ENCODE data around the gene EVC2. TPM values are rescaled to one million over a fixed set of nuclear protein-coding genes. Genes with fewer than 3 reads are reported as not detected.

EVC2 gene
- total RNA-seq, 1 donor from 2014 or later, result 5.5 TPM

DNA sequence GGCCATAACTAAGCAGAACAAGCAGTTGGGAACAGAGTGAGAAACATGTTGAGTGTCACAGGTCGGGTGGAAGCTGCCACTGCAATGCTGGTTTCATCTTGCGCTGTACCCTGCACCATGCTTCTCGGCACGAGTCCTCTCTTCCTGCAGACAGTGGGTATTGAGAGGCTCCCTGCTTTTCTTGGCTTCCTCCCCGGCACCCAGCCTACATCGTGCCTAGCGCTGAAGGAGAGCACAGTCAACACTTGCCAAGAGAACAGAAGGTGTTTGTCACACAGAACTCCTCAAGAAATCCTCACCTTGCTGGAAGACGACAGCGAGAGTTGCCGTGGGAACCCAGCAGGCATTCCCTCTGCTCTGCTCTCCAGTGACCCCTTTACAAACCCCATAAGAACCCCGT lies 53.6 kb downstream of the EVC2 start:
- TF ChIP-seq, protein P1, sequence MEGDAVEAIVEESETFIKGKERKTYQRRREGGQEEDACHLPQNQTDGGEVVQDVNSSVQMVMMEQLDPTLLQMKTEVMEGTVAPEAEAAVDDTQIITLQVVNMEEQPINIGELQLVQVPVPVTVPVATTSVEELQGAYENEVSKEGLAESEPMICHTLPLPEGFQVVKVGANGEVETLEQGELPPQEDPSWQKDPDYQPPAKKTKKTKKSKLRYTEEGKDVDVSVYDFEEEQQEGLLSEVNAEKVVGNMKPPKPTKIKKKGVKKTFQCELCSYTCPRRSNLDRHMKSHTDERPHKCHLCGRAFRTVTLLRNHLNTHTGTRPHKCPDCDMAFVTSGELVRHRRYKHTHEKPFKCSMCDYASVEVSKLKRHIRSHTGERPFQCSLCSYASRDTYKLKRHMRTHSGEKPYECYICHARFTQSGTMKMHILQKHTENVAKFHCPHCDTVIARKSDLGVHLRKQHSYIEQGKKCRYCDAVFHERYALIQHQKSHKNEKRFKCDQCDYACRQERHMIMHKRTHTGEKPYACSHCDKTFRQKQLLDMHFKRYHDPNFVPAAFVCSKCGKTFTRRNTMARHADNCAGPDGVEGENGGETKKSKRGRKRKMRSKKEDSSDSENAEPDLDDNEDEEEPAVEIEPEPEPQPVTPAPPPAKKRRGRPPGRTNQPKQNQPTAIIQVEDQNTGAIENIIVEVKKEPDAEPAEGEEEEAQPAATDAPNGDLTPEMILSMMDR (IDR thresholded peaks at IDR 0.05), result no peak
- no peak overlapping the region for H3K4me3 Mint-ChIP-seq (ENCODE audit: unreplicated experiment)
- no peak overlapping the region for H3K27ac Mint-ChIP-seq (ENCODE audit: unreplicated experiment)
- no peaks in the 10 kb centered on the region for H3K9me3 Mint-ChIP-seq (ENCODE audit: low read depth)
- DNase-seq (ENCODE audit: low spot score), result no peak
- H3K36me3 Mint-ChIP-seq (ENCODE audit: low read depth), result peaks cover 33% of the 10 kb centered on the region
- no peaks in the 10 kb centered on the region for H3K4me1 Mint-ChIP-seq (ENCODE audit: low read depth)
- H3K27me3 Mint-ChIP-seq (ENCODE audit: low read depth), result no peaks in the 10 kb centered on the region

DNA sequence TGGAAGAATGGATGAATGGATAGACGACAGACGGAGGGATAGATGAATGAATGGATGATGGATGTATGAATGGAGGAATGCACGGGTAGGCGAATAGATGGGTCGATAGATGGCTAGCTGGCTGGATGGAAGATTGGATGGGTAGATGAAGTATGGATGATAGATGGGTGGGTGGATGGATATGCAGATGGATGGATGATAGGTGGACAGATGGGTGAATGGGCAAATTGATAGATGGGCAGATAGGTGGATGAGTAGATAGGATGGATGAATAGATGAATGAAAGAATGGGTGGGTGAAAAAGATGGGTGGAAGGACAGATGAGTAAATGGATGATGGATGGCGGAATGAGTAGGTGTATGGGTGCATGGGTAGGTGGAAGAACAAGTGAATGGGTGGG lies 57.3 kb downstream of the EVC2 start:
- Mint-ChIP-seq H3K36me3 (ENCODE audit: low read depth) (peaks cover 31% of the 10 kb centered on the region), H3K27me3 (ENCODE audit: low read depth) (no peaks in the 10 kb centered on the region), H3K4me1 (ENCODE audit: low read depth) (no peaks in the 10 kb centered on the region), H3K9me3 (ENCODE audit: low read depth) (no peaks in the 10 kb centered on the region), H3K27ac (ENCODE audit: unreplicated experiment) (no peak overlapping the region), H3K4me3 (ENCODE audit: unreplicated experiment) (no peak overlapping the region)
- no peak for DNase-seq (ENCODE audit: low spot score)
- TF ChIP-seq, protein P1 (IDR thresholded peaks at IDR 0.05), result no peak

DNA sequence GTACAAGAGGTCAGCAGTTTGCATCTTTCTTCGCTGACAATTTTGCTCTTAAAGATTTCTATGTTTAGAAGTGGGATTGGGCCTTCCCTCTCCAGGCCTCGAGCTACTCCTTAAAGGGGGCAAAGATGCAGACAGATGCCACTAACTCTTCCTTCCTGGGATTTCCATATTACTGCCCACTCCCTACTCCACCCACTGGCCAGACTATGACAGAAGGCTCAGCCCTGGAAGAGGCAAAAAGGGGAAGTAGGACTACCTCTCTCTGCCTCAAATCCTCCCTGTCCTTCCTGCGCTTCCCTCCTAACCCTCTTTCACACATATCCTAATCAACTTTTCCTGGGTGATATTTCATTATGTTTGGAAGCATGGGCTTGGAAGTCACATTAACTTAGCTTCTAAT lies 58.3 kb downstream of the EVC2 start:
- no peaks in the 10 kb centered on the region for H3K27me3 Mint-ChIP-seq (ENCODE audit: low read depth)
- TF ChIP-seq, protein P1 (IDR thresholded peaks at IDR 0.05), result no peak

DNA sequence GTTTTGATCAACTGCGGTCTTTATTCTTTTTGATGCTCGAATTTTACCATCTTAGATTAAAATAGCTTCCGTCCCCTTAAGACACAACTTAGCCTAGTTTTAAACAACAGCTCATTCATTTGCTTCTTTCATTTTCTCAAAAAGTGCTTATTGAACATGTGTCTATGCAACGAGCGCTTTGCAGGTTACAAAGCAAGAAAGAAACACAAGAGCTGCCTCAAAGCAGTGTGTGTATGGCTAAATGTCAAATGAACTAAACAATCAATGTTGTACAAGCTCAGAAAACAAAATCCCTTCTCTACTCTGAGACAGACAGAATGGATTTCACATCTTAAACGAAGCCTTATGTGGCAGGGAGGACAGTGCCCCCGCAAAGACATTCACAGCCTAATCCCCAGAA lies 61.0 kb downstream of the EVC2 start:
- Mint-ChIP-seq H3K4me1 (ENCODE audit: low read depth) (no peaks in the 10 kb centered on the region), H3K36me3 (ENCODE audit: low read depth) (peaks cover 23% of the 10 kb centered on the region), H3K27ac (ENCODE audit: unreplicated experiment) (no peak overlapping the region), H3K9me3 (ENCODE audit: low read depth) (no peaks in the 10 kb centered on the region), H3K4me3 (ENCODE audit: unreplicated experiment) (no peak overlapping the region), H3K27me3 (ENCODE audit: low read depth) (no peaks in the 10 kb centered on the region)
- TF ChIP-seq, protein P1 (IDR thresholded peaks at IDR 0.05), result no peak
- no peak for DNase-seq (ENCODE audit: low spot score)

More for the DNA sequence above, 58.3 kb downstream of the EVC2 start:
- no peak overlapping the region for H3K27ac Mint-ChIP-seq (ENCODE audit: unreplicated experiment)
- no peaks in the 10 kb centered on the region for H3K9me3 Mint-ChIP-seq (ENCODE audit: low read depth)
- no peak for DNase-seq (ENCODE audit: low spot score)
- H3K4me3 Mint-ChIP-seq (ENCODE audit: unreplicated experiment), result no peak overlapping the region
- H3K36me3 Mint-ChIP-seq (ENCODE audit: low read depth), result peaks cover 33% of the 10 kb centered on the region
- no peaks in the 10 kb centered on the region for H3K4me1 Mint-ChIP-seq (ENCODE audit: low read depth)

DNA sequence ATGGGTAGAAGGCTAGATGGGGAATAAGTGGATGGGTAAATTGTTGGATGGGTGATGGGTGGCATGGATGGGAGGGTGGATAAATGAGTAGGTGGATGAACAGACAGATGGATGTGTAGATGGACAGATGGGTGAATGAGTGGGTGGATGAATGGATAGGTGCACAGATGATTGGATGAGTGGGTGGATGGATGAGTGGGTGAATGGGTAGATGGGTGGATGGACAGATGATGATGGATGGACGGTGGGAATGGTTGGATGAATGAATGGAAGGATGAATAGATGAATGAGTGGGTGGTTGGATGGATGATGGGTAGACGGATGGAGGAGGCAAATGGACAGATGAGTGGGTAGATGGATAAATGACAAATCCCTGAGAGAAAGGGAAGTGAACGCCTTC lies 68.3 kb downstream of the EVC2 start:
- TF ChIP-seq, protein P1 (IDR thresholded peaks at IDR 0.05), result no peak
- Mint-ChIP-seq H3K9me3 (ENCODE audit: low read depth) (no peaks in the 10 kb centered on the region), H3K27ac (ENCODE audit: unreplicated experiment) (no peak overlapping the region), H3K36me3 (ENCODE audit: low read depth) (peaks cover 18% of the 10 kb centered on the region), H3K27me3 (ENCODE audit: low read depth) (no peaks in the 10 kb centered on the region), H3K4me1 (ENCODE audit: low read depth) (peaks cover 33% of the 10 kb centered on the region), H3K4me3 (ENCODE audit: unreplicated experiment) (no peak overlapping the region)
- DNase-seq (ENCODE audit: low spot score), result no peak

Measured in chondrocyte (in vitro differentiated cells).